Measurements from ENCODE around the gene ST7.

DNA sequence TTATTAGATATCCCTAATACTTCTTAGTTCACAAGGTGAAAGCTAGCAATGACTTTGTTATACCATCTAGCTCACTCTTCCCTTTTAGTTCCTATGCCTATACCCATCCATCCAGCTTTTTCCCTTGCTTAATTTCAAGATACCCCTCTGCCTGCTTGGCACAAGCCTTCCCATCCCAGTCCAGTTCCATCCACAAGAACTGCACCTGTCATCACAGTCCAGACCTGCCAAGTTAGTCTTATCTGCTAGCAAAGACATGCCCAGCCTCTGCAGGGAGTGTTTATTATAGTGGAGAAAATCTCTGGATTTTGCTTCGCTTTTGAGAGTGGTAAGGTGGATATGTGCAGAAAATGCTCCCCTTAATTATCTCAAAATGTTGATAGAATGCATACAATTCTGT is 158.2 kb downstream of the ST7 start:
- TF ChIP-seq EZH2 (IDR thresholded peaks at IDR 0.05; ENCODE audit: borderline replicate concordance, insufficient read depth, low read depth, low read length, poor library complexity, severe bottlenecking), result no peak
- TF ChIP-seq, protein P1, sequence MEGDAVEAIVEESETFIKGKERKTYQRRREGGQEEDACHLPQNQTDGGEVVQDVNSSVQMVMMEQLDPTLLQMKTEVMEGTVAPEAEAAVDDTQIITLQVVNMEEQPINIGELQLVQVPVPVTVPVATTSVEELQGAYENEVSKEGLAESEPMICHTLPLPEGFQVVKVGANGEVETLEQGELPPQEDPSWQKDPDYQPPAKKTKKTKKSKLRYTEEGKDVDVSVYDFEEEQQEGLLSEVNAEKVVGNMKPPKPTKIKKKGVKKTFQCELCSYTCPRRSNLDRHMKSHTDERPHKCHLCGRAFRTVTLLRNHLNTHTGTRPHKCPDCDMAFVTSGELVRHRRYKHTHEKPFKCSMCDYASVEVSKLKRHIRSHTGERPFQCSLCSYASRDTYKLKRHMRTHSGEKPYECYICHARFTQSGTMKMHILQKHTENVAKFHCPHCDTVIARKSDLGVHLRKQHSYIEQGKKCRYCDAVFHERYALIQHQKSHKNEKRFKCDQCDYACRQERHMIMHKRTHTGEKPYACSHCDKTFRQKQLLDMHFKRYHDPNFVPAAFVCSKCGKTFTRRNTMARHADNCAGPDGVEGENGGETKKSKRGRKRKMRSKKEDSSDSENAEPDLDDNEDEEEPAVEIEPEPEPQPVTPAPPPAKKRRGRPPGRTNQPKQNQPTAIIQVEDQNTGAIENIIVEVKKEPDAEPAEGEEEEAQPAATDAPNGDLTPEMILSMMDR (IDR thresholded peaks at IDR 0.05), result no peak
